Stimulated activated CD4-positive, alpha-beta T cell treated with anti-CD3 and anti-CD28 coated beads, Interleukin-15, amount 100 ng/mL, for 24 hours (primary cell): ENCODE data around the gene MORN5.
A peak's percentile ranks its signal among the peaks of the same experiment; 100 is the strongest.

Experiments used
- DNase-seq: peaks from one replicate; pipeline ENCODE4 v3.0.0-alpha.2; 2020

The MORN5 gene

DNA sequence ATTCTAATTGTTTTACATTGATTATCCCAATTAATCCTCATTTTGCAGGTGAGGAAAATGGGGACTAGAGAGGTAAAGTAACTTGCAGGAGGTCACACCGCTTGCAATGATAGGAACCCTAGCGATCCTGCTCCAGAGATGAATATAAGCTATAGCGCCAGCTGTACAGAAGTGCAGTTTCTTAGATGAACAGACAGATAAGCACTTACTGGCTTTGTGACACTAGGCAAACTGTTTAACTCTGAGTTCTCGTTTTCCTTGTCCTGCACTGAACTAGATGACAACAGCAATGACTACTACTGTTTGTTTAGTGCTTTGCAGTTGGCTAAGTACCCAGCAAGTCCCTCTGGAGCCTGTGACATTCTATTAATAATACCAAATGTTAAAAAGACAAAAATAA is 57.9 kb downstream of the MORN5 start:
- no peak for DNase-seq

DNA sequence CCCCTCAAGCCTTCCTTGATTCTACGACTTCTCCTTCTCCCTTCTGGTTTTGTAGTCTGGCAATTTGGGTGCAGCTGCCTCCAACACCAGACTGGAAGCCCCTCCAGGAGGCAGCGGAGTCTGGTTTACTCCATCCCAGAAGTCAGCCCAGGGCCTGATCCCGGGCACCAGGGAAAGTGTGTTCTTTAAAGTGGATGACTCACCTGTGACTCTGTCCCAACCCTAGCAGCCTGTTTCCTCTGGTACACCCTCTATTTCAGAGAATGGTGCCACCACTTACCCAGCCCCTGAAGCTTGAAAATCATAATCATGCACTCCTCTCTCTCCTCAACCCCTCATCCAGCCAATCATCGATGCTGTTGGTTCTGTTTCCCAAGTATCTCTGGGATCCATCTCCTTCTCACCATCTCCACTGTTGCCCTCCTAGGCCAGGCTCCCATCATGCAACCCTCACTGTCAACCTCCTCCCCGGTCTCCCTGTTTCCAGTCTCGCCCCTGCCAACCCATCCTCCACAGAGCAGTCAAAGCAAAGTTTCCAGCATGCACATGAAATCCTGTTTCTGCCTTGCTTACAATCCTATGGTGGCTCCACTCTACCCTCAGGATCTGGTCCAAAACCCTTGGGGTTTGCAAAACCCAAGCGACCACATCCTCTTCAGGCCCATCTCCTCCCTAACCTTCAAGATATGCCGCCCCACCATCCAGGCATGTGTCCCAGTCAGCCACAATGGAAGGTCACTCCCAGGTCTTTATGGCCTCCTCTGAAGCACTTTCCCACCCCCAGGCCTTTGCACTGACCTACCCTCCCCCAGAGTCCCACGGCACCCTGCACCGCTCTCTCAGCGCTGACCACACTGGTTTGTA is 58.6 kb downstream of the MORN5 start:
- DNase-seq, result no peak

DNA sequence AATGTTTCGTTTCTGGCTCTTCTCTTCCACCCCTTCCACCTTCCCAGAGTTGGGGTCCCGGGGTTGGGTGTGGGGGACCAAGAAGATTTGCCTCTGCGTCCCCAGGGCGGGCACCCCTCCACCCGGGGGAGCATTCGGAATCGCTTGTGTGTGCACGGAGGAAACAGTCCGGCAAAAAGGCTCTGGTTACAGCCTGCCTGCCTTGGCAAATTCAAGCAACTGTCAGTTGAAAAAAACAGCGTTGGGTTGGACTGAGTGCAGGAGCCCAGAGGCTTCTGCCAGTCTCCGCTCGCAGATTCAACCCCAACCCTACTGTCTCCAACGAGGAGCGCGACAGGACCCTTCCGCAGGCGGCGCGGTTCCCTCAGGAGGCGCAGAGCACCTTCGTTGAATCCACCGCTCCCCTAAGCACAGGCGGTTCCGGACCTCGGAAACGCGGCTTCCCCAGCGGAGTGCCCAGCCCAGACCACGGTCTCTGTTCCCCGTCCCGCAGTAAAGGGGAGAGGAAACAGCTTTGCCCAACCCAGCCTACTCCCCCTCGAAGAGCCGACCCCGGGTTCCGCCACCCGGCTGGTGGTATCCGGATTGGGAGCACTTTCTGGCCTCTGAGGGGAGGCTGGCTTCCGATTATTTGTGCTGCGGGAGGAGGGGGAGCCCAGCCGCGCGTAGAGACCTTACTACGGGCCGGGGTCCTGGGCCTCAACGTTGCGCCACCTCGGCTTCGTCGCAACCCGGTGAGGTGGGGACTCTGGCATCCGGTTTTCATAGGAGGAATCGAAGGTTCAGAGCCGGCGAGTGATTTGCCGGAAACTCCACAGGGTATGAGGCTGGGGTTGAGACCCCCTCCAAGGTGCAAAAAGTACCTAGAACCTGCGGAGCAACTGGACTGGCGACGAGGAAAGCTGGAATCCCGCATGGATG is 59.5 kb downstream of the MORN5 start:
- DNase-seq, result peak; percentile 22

DNA sequence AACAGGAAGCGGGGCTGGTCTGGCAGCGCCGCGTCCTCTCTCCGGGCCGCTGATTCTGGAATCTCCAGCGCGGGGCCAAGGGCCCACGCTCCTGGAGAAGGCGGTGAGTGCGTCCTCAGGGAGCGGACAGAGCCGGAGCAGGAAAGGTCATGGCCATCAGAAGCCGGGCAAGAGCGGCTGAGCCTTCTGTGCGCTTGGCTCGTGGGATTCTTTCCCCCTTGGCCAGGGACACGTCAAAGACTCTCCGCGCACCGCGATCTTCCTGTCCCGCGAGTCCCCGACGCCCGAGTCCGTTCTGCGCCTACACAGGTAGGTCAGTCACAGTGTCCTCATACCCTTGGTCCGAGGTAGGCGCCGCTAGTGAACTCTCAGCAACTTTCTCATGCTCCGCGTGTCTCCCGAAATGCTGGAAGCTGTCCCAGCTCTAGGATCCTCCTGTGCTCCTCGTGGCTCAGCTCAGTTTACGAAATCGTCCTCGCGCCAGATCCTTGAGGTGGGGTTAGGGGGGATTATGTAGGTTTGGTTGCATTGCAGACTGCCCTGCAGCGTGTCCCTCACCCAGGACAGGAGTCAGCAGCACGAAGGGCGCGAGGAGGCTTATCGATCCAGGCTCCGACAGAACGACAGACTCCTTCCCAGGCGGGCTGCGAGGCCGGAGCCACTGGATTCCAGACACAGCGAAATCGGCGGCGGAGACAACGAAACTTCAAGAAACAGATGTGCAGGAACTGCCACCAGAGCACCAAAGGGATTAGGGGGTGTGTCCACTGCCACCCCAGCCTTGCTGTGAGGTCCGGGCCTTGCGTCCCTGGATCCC is 60.4 kb downstream of the MORN5 start:
- DNase-seq, result no peak

DNA sequence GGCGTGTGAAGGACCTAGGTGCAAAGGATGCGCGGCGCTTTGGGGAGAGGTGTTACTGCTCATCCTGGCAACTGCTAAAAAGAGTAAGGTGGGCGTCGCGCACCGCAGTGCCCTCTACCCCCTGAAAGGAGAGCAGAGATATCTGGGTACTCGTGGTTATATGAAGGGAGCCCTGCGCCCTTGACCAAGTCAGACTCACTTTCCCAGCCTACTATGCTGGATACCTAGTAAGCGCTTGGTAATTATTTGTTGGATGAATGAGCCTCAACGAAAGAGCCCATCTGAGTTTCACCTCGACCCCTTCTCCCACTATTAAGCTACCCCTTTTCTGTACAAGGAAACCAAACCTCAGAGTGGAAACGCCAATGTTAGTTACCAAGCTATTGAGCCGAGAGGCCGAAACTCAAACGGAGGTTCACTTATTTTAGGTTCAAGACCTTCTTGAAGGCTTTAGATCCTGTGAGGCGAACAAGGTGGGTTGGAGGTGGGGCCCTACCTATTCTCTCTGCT is 61.0 kb downstream of the MORN5 start:
- no peak for DNase-seq

DNA sequence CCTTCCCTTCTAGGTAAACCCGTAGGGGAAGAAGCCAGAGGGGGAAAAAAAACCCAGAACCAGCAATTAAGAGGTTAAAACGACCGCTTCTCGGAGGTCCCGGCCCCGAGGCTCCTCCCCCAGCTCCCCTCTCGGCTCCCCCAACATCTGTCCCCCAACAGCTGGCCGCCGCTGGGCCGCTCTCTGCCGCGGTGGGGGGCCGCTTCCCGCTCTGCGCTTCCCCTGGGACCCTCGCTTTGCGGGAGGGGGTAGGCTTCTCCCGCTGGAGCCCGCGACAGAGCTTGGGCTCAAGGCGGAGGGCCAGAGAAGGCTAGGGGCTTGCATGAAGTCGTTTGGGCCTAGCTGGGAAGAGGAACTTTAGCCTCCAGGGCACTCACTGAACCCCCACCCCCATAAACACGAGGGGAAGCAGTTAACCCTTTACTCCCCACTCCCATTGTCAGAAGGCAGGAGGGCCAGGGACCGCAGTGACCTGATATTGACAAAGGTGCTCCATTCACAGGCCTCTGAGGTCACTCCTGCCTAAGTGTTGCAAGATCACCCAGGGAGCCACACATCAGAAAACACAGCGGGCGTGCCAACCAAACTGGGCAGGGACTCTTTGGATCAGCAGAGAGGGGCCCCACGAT is 61.6 kb downstream of the MORN5 start:
- no peak for DNase-seq

DNA sequence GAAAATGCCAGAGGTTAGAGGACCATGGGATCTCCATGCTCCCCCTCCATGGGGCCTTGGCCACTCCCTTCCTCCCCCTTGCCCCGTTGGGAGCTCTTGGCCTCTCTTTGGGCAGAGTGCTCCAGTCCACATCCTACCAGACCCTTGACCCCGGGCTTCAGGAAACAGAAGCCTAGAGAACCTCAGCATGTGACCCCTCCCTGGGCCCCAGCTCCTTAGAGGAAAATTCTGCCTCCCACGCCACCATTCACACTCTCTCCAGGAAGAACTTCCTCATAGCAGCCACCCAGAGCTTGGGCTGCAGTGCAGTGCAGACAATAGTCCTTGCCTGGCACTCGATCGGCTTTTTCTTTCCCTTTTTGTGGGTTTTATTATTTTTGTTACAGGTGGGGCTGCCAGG is 63.1 kb downstream of the MORN5 start:
- no peak for DNase-seq

DNA sequence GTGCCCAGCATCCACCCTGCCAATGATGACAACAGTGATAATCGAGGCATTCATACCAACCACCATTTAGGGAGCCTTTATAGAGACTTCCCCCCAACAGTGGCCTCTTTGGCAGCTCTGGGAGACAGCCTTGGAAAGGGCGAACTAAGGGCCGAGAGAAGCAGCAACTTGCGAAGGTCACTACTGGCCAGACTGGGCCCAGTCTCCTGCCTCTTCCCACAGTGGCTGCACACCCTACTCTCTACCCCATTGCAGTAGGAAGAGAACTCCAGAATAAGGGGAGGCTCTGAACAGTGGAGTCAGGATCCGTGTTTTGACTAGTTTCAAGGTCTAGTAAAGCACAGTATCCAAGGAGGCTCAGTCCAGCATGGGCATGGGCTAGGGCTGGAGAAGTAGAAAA is 63.7 kb downstream of the MORN5 start:
- DNase-seq, result no peak

DNA sequence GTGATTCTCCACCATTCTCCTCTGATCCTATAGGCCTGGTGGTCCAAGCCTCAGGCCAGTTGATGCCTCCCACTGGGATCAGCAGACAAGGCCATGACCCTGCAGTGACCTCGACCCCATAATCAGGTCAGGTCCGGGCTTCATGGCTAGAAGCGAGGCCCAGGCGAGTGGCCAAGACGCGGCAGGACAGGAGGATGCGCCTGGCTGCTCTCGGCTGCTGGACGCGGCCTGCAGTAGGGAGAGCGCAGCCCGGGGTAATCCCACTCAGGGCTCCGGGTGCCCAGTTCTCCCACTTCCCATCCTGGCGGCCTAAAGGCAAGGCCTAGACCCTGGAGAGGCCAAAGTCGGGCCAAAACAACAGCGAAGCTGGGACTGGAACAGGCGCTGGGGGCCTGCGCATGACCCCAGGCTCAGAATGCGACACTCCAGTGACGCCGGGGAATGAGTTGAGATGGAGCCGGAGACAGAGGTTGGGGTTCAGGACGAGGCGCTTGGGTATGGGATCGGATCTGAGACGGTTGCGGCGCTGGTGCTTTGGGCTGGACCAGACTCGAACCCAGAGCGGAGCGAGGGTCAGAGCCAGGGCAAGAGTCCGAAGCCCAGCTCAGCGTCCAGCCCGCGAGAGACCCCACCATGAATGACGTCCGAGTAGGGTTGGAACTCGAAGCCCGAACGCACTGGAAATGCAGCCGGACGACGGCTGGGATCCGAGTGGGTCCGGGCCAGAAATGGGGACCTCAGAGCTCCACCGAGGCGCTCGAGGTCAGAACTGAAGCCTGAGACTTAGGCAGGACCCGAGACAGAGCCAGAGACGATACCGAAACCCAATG is 65.8 kb downstream of the MORN5 start:
- DNase-seq, result no peak

DNA sequence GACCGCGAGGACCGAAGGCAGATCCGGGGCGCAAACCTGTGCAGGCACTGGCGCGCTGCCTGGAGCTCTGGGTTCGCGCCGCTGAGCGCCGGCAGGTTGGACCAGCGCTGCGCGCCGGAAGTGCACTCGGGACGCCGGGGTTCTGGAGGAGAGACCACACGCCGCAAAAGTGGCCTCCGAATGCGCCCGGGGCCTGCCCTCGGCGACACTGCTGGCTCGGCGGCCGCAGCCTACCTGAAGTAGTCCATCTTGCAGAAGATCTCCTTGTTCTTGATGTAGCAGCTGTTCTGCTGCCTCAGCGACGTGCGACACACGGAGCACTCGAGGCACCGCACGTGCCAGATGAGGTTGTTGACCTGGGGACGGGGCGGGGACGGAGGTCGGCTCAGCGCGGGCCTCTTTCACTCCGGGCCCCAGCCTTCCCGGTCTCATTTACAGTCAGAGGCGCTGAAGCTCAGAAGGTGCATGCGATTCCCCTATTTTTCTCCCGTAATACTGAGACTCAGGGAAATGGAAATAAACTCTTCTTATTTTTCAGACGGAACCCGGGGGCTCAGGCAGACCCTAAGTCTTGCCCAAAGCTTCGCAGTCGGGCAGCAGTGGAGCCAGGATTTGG is 66.5 kb downstream of the MORN5 start:
- no peak for DNase-seq

DNA sequence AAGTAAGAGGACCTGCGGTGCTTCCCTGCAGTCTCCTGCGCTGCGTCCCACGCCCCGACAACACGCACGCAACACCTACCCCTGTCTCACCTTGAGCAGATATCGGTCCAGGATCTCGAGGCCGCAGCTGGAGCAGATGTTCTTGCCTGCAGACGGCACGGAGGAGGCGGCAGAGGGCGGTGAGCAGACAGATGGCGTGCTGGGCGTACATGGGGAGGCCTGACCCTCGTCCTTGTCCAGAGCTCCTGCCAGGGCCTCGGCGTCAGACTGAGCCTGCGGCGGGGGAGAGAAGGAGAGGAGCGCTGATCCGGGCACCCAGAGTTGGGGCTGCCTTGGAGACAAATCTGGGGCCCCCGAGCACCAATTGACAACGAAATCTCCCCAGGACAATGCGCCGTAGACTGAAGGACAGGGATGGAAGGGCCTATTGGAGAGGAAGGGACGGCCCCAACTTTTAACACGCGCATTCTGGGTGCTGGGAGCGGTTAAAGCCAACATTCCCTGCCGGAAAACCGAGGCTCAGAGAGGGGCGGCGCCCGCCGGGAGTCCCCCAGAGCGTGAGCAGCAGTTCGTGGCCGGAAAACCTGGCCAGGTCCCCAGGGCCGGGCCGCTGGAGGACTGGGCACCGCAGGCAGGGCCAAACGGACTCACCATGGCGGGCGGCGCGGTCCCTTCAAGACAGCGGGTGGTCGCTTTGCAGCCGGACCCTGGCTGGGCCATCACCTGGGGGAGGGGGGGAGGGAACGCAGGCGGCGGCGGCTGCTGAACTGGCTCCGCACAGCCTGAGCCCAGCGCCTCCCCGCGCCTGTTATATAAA is 67.3 kb downstream of the MORN5 start:
- DNase-seq, result no peak

DNA sequence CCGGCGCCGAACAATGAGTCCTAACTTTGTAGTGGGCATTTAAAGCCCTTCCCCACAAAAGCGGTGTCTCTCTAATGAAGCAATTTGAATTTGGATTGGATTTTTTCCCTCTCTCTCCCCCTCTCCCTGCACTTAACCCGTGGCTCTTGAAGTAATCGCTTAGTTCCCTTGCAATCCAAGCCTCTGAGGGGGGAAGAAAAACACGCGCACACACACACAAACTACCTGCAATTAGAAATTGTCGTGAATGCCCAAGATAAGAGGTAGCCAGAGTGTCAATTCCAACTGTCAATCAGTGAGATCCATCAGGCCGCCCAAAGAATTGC is 67.8 kb downstream of the MORN5 start:
- no peak for DNase-seq

DNA sequence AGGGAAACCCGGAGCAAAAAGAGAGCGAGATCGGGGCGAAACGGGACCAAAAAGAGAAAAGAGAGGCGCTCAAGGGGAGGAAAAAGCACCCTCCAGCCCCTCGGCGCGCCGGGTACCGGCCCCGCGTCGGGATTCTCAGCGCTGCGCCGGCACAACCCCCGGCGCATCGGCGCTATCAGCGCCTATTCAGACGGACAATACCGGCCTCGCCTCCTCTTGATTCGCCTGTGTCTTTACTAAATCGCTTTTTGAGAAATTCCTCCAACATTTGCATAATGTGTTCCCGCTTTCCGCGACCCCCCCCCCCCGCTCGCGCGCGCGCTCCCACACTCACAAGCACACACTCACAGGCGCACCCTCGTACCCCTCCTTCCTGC is 68.5 kb downstream of the MORN5 start:
- DNase-seq, result no peak

DNA sequence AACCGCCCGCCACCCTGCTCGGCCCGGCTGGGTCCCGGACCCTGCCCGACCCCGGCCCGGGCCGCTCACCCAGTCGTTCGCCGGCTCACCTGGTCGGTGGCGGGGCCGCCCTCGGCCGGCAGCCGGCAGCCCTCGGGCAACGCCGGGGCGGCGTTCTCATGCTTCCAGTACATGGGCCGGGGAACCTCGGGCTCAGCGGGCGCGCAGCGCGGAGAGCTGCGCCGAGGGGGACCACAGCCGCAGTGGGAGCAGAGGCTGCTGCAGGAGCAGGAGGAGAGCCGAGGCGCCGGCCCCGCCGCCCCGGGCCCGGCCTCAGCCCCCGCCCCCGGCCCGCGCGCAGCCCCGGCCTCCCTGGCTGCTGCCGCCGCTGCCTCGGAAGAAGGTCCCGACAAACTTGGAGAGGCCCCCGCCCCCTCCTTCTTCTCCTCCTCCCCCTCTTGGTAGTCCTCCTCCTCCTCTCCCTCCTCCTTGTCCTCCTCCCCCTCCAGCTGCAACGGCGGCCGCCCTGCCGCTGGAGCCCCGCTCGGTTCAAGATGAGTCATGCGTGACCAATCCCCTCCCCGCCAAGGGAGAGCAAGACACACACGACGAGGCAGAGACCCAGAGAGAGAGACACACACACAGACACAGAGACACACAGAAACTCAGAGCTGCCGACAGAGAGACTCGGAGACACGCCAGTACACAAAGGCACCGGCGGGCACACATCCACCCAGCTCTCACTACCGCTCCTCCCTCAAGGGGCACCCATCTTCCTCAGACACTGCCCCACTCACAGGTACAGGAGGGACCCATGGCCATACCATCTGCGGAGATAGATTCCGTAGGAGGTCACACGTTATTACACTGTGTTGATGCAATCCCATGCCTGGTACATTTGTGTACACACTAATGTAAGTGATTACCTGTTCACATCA is 69.1 kb downstream of the MORN5 start, which contains the start of gene LHX6:
Gene LHX6 (minus strand): TSS at position 390 of the 917 bp plus-strand sequence. CDS start 217 bp downstream, at position 173.
- no peak for DNase-seq

DNA sequence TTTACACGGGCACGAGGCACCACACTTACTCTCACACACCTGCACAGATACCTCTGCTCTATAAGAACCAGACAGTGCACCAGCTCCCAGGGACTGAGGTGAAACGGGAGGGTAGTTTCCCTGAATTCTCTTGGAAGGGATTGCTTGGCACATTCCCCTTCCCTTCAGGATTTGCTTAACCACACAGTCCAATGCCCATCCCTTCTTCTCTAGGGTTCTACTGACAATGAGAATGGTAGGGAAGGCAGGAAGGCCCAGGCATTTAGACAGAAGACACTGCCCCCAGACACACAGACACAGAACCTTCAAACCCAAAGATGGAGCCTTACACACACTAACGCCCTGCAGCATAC is 69.8 kb downstream of the MORN5 start:
- no peak for DNase-seq

DNA sequence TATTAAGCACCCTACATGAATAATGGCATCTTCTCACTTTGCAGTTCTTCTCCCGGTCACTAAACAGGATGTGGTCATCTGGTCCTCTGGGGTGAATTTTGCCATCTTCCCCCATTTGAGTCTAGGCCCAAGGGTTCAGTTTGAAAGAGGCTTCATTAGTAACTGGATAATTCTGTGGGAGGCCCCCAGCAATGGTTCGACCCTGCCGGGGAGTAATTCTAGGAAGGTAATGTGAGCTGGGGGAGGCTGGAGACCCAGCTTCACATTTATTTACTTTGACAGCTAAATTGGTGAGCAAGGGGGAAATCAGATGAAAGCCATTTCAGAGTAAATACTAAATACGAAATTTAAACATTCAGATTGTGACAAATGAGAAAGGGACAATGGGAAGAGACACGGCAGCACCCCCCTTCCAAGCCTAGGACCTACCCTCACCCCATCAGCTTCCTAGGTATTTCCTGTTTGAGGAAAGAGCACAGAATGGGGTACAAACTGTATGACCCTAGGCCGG is 73.1 kb downstream of the MORN5 start:
- DNase-seq, result no peak

DNA sequence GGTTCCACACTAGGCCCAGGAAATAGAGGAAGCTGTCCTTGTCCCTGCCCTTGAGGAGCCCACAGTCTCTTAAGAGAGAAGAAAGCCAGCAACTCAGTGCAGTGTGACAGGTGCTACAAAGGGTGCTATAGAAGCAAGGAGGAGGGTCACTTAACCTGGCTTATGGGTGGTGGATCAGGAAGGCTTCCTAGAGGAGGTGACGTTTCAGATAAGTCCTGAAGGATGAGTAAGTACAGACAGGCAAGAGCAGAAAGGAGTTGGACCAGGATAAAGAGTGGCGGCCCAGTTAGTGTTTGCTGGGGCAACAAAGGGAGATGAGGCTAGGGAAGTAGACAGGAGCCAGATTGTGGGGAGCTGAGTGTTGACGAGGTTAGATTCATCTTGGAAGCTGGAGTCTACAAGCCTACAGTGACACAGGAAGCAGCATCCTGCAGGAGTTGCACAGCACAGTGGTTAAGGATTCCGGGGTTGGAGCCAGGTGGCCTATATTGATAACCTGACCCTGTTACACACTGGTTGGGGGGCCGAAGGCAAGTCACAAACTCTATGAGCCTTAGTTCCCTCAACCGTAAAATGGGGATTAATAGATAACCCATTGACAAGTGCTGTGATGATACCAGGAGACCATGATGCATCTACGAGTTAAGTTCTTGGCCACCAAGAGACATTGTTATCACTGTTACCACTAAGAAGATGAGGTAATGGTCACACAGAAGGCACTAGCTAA is 74.5 kb downstream of the MORN5 start:
- DNase-seq, result no peak

DNA sequence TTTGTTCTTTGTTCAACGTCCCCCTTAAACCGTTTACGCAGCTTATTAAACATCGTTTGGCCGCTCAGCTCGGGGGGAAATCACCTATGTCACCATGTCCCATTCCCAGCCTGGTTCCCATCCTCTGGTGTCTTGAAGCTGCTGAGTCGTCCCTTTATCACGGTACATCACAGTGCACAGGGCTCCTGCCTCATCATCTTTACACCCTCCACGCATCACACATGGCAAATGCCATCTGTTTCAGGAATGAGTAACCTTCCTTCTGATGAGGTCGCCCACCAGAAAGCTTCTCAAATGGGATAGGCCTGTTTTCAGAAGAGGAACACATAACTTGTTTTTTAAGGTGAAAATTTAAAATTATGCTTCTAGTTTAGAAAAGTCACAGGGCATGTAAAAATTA is 77.0 kb downstream of the MORN5 start:
- no peak for DNase-seq
